Measurements from ENCODE around the gene ABCA8.

Gene ABCA8

GRCh38 chr17:68903286-68903685 is 51.9 kb downstream of the ABCA8 start:
- TF ChIP-seq EZH2phosphoT487 (IDR thresholded peaks at IDR 0.05; ENCODE audit: borderline replicate concordance, low read length), result no peak
- no peak for TF ChIP-seq CTCF (IDR thresholded peaks at IDR 0.05; ENCODE audit: low read depth, low read length, poor library complexity, severe bottlenecking)
- Histone ChIP-seq H4K20me1 (ENCODE audit: control insufficient read depth, insufficient read depth, low read depth, low read length) (no peaks in the 10 kb centered on the region), H3K4me3 (ENCODE audit: low read length) (no peak overlapping the region), H3F3A (ENCODE audit: control insufficient read depth, insufficient read depth) (no peaks in the 10 kb centered on the region), H3K27ac (ENCODE audit: low read depth, low read length) (no peak overlapping the region), H3K4me1 (ENCODE audit: control insufficient read depth, low read length) (no peaks in the 10 kb centered on the region), H3K9me3 (ENCODE audit: control insufficient read depth, insufficient read depth, low read length) (no peaks in the 10 kb centered on the region), H3K27me3 (ENCODE audit: control insufficient read depth, low read length) (0 out of 2 replicates have a peak, but pooled peaks cover 2% of the 10 kb centered on the region), H3K9me2 (replicated peaks; ENCODE audit: control insufficient read depth, low read length) (no peaks in the 10 kb centered on the region), H3K4me2 (ENCODE audit: low read length) (no peak overlapping the region), H3K79me2 (ENCODE audit: control insufficient read depth, low read length) (no peaks in the 10 kb centered on the region), H3K36me3 (ENCODE audit: control insufficient read depth, low read length) (no peaks in the 10 kb centered on the region)

- no peaks in the 10 kb centered on the region for H3K9me3 ChIP-seq (ENCODE audit: control insufficient read depth, insufficient read depth, low read length)
- H3K4me2 ChIP-seq (ENCODE audit: low read length), result no peak overlapping the region
- H3K4me3 ChIP-seq (ENCODE audit: low read length), result no peak overlapping the region
- no peaks in the 10 kb centered on the region for H3F3A ChIP-seq (ENCODE audit: control insufficient read depth, insufficient read depth)
- H3K27me3 ChIP-seq (ENCODE audit: control insufficient read depth, low read length), result no peaks in the 10 kb centered on the region
- H3K27ac ChIP-seq (ENCODE audit: low read depth, low read length), result no peak overlapping the region
- no peaks in the 10 kb centered on the region for H4K20me1 ChIP-seq (ENCODE audit: control insufficient read depth, insufficient read depth, low read depth, low read length)
- no peaks in the 10 kb centered on the region for H3K4me1 ChIP-seq (ENCODE audit: control insufficient read depth, low read length)
- H3K9me2 ChIP-seq (replicated peaks; ENCODE audit: control insufficient read depth, low read length), result no peaks in the 10 kb centered on the region
- TF ChIP-seq CTCF (IDR thresholded peaks at IDR 0.05; ENCODE audit: low read depth, low read length, poor library complexity, severe bottlenecking), result no peak
- TF ChIP-seq EZH2phosphoT487 (IDR thresholded peaks at IDR 0.05; ENCODE audit: borderline replicate concordance, low read length), result no peak
- no peaks in the 10 kb centered on the region for H3K36me3 ChIP-seq (ENCODE audit: control insufficient read depth, low read length)
- no peaks in the 10 kb centered on the region for H3K79me2 ChIP-seq (ENCODE audit: control insufficient read depth, low read length)
Measured at GRCh38 chr17:68897557-68897956, 57.6 kb downstream of the ABCA8 start.

GRCh38 chr17:68892658-68893057 is 62.5 kb downstream of the ABCA8 start:
- no peak overlapping the region for H3K4me2 ChIP-seq (ENCODE audit: low read length)
- H4K20me1 ChIP-seq (ENCODE audit: control insufficient read depth, insufficient read depth, low read depth, low read length), result no peaks in the 10 kb centered on the region
- H3K79me2 ChIP-seq (ENCODE audit: control insufficient read depth, low read length), result no peaks in the 10 kb centered on the region
- no peaks in the 10 kb centered on the region for H3F3A ChIP-seq (ENCODE audit: control insufficient read depth, insufficient read depth)
- TF ChIP-seq CTCF (IDR thresholded peaks at IDR 0.05; ENCODE audit: low read depth, low read length, poor library complexity, severe bottlenecking) (no peak), EZH2phosphoT487 (IDR thresholded peaks at IDR 0.05; ENCODE audit: borderline replicate concordance, low read length) (no peak)
- H3K27ac ChIP-seq (ENCODE audit: low read depth, low read length), result no peak overlapping the region
- no peaks in the 10 kb centered on the region for H3K9me2 ChIP-seq (replicated peaks; ENCODE audit: control insufficient read depth, low read length)
- H3K9me3 ChIP-seq (ENCODE audit: control insufficient read depth, insufficient read depth, low read length), result no peaks in the 10 kb centered on the region
- H3K27me3 ChIP-seq (ENCODE audit: control insufficient read depth, low read length), result no peaks in the 10 kb centered on the region
- no peak overlapping the region for H3K4me3 ChIP-seq (ENCODE audit: low read length)
- H3K36me3 ChIP-seq (ENCODE audit: control insufficient read depth, low read length), result no peaks in the 10 kb centered on the region
- no peaks in the 10 kb centered on the region for H3K4me1 ChIP-seq (ENCODE audit: control insufficient read depth, low read length)

- no peaks in the 10 kb centered on the region for H4K20me1 ChIP-seq (ENCODE audit: control insufficient read depth, insufficient read depth, low read depth, low read length)
- H3K36me3 ChIP-seq (ENCODE audit: control insufficient read depth, low read length), result no peaks in the 10 kb centered on the region
- TF ChIP-seq EZH2phosphoT487 (IDR thresholded peaks at IDR 0.05; ENCODE audit: borderline replicate concordance, low read length), result no peak
- no peak for TF ChIP-seq CTCF (IDR thresholded peaks at IDR 0.05; ENCODE audit: low read depth, low read length, poor library complexity, severe bottlenecking)
- no peaks in the 10 kb centered on the region for H3K4me1 ChIP-seq (ENCODE audit: control insufficient read depth, low read length)
- no peak overlapping the region for H3K27ac ChIP-seq (ENCODE audit: low read depth, low read length)
- H3K27me3 ChIP-seq (ENCODE audit: control insufficient read depth, low read length), result no peaks in the 10 kb centered on the region
- no peak overlapping the region for H3K4me3 ChIP-seq (ENCODE audit: low read length)
- no peaks in the 10 kb centered on the region for H3K79me2 ChIP-seq (ENCODE audit: control insufficient read depth, low read length)
- H3K9me2 ChIP-seq (replicated peaks; ENCODE audit: control insufficient read depth, low read length), result no peaks in the 10 kb centered on the region
- H3K4me2 ChIP-seq (ENCODE audit: low read length), result no peak overlapping the region
- no peaks in the 10 kb centered on the region for H3K9me3 ChIP-seq (ENCODE audit: control insufficient read depth, insufficient read depth, low read length)
- H3F3A ChIP-seq (ENCODE audit: control insufficient read depth, insufficient read depth), result no peaks in the 10 kb centered on the region
Measured at GRCh38 chr17:68892193-68892592, 63.0 kb downstream of the ABCA8 start.
